Measurements from ENCODE around the gene SLC34A1.
A peak's percentile ranks its signal among the peaks of the same experiment; 100 is the strongest.
"Not testable (repeated sequence)": the region's sequence is repeated elsewhere in the genome, so short reads cannot be mapped to it uniquely, and the experiment has no call there.

SLC34A1 gene

GRCh38 chr5:177355868-177356168 lies 28.4 kb upstream of the SLC34A1 start:
- DNase-seq: no peak

- DNase-seq: no peak
These were observed 27.5 kb upstream of the SLC34A1 start for GRCh38 chr5:177356746-177357145.

GRCh38 chr5:177357146-177357458 lies 27.1 kb upstream of the SLC34A1 start:
- no peak for DNase-seq

GRCh38 chr5:177357459-177358351 lies 26.5 kb upstream of the SLC34A1 start, which contains the start of gene RGS14:
Gene RGS14 (plus strand): TSS chr5:177357924. CDS start chr5:177358025, 101 bp downstream.
- peak; percentile 34 for DNase-seq

- DNase-seq: no peak
These were observed 25.8 kb upstream of the SLC34A1 start for GRCh38 chr5:177358370-177358819.

- DNase-seq: no peak
These were observed 24.8 kb upstream of the SLC34A1 start for GRCh38 chr5:177359451-177359851.

GRCh38 chr5:177359860-177360259 lies 24.4 kb upstream of the SLC34A1 start:
- DNase-seq: no peak

- not testable (repeated sequence) for DNase-seq
These were observed 23.5 kb upstream of the SLC34A1 start for GRCh38 chr5:177360740-177361139.

- no peak for DNase-seq
These were observed 22.6 kb upstream of the SLC34A1 start for GRCh38 chr5:177361418-177362291.

GRCh38 chr5:177362292-177362609 lies 22.0 kb upstream of the SLC34A1 start:
- no peak for DNase-seq

GRCh38 chr5:177362610-177363507 lies 21.4 kb upstream of the SLC34A1 start:
- DNase-seq: peak; percentile 46

GRCh38 chr5:177363565-177363964 lies 20.7 kb upstream of the SLC34A1 start:
- DNase-seq: no peak

- DNase-seq: no peak
These were observed 19.9 kb upstream of the SLC34A1 start for GRCh38 chr5:177364159-177364962.

- DNase-seq: no peak
These were observed 18.2 kb upstream of the SLC34A1 start for GRCh38 chr5:177365845-177366527.

- DNase-seq: no peak
These were observed 17.5 kb upstream of the SLC34A1 start for GRCh38 chr5:177366528-177367322.

GRCh38 chr5:177367323-177367848 lies 16.8 kb upstream of the SLC34A1 start:
- DNase-seq: no peak

GRCh38 chr5:177367981-177368868 lies 16.0 kb upstream of the SLC34A1 start:
- no peak for DNase-seq

GRCh38 chr5:177368869-177369644 lies 15.2 kb upstream of the SLC34A1 start:
- no peak for DNase-seq

All from NCI-H774 (cell line).